K562 (cell line): Measurements from ENCODE around the gene MMP11.

Experiments
- EZH2 ChIP-seq: IDR thresholded peaks from 2 replicates; pipeline ENCODE4 v1.6.1; 2012; ENCODE audit warnings: low read depth, mild to moderate bottlenecking, inconsistent platforms, low read length, borderline replicate concordance
- FOXO4 ChIP-seq: fragments of 450-650 bp; formaldehyde crosslinking; IDR thresholded peaks from 2 replicates; pipeline ENCODE4 v1.4.0; 2020; ENCODE audit warnings: mild to moderate bottlenecking, moderate library complexity
- GATA2 ChIP-seq: sonication (generic); formaldehyde crosslinking; IDR thresholded peaks from 2 replicates; pipeline ENCODE4 v1.4.0; 2020; ENCODE audit warnings: mild to moderate bottlenecking, missing genetic modification reagents
- KLF1 ChIP-seq: fragments of 450-650 bp; IDR thresholded peaks from 2 replicates; pipeline ENCODE4 v1.6.1; 2016; ENCODE audit warnings: missing genetic modification characterization, missing compliant biosample characterization
- MTF1 ChIP-seq: fragments of 250-450 bp; sonication (Bioruptor Pico); IDR thresholded peaks from 2 replicates; pipeline ENCODE4 v1.9.0; 2021; ENCODE audit warnings: moderate library complexity, mild to moderate bottlenecking, inconsistent platforms, borderline replicate concordance
- NBN ChIP-seq: fragments of 450-650 bp; IDR thresholded peaks from 2 replicates; pipeline ENCODE4 v1.6.1; 2016; ENCODE audit warnings: low read depth, mild to moderate bottlenecking
- SMARCA4 ChIP-seq: fragments of 450-650 bp; IDR thresholded peaks from 2 replicates; pipeline ENCODE4 v1.6.1; 2016
- ZNF274 ChIP-seq: IDR thresholded peaks from 2 replicates; pipeline ENCODE4 v1.6.1; 2011; ENCODE audit warnings: low read depth, mild to moderate bottlenecking, low read length, moderate library complexity, borderline replicate concordance
- TF ChIP-seq, protein P1 (sequence below), 3 experiments: IDR thresholded peaks in 2 of 3; conservative IDR thresholded peaks in 1 of 3; 2 replicates each; pipeline ENCODE4 v1.5.1; 2011 to 2012; ENCODE audit warnings: low read length in 3 of 3, mild to moderate bottlenecking in 3 of 3, control low read depth in 2 of 3, improper control_type of control experiment in 1 of 3, inconsistent platforms in 1 of 3, low read depth in 1 of 3, mixed read lengths in 1 of 3, moderate library complexity in 1 of 3; ENCODE audit not compliant: insufficient read depth in 2 of 3

DNA sequence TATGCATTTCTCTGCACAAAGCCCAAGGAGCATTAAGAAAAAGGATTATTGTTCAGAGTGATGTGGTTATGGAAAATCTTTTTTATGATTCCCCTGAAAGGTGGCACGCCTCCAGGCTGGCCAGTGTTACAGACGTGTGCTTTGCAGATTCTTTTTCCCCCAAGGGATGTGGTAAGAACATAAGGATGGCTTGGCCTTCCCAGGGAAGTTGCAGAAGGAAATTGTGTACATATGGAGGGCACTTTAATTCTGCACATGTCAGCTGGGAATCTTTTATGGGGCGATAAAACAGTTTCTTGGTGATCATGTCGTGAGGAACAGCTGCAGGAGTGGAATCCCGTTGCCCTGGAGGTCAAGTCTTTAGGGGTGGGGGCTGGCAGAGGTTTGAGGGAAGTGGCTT lies 23.8 kb downstream of the MMP11 start:
- TF ChIP-seq SMARCA4 (no peak), GATA2 (CRISPR knock-in tag) (no peak), NBN (no peak), EZH2 (no peak), MTF1 (CRISPR knock-in tag) (no peak), ZNF274 (no peak), KLF1 (tag) (no peak), FOXO4 (CRISPR knock-in tag) (no peak)
- TF ChIP-seq, protein P1, sequence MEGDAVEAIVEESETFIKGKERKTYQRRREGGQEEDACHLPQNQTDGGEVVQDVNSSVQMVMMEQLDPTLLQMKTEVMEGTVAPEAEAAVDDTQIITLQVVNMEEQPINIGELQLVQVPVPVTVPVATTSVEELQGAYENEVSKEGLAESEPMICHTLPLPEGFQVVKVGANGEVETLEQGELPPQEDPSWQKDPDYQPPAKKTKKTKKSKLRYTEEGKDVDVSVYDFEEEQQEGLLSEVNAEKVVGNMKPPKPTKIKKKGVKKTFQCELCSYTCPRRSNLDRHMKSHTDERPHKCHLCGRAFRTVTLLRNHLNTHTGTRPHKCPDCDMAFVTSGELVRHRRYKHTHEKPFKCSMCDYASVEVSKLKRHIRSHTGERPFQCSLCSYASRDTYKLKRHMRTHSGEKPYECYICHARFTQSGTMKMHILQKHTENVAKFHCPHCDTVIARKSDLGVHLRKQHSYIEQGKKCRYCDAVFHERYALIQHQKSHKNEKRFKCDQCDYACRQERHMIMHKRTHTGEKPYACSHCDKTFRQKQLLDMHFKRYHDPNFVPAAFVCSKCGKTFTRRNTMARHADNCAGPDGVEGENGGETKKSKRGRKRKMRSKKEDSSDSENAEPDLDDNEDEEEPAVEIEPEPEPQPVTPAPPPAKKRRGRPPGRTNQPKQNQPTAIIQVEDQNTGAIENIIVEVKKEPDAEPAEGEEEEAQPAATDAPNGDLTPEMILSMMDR (IDR thresholded peaks at IDR 0.05 in 2 of 3, conservative IDR thresholded peaks at IDR 0.05 in 1 of 3; ENCODE audit: insufficient read depth in 2 of 3, low read depth in 1 of 3, low read length in 3 of 3): no peak
